ENCODE measurements around the gene KIF19. TPM values are rescaled to one million over a fixed set of nuclear protein-coding genes. Genes with fewer than 3 reads are reported as not detected.
"Not testable (repeated sequence)": the region's sequence is repeated elsewhere in the genome, so short reads cannot be mapped to it uniquely, and the experiment has no call there.

The KIF19 gene
- total and polyA plus RNA-seq, 2 experiments from 2014 or later = not detected

- DNase-seq = no peak
- 62 to 77% methylated on average over 7 of the region's 7 CpGs for WGBS, 2 experiments (ENCODE audit: low coverage in 1 of 2, low lambda C conversion rate in 2 of 2, missing lambda C conversion rate in 2 of 2)
- TF ChIP-seq EZH2phosphoT487 (IDR thresholded peaks at IDR 0.05; ENCODE audit: insufficient read depth, low read depth) (no peak), EZH2 (IDR thresholded peaks at IDR 0.05; ENCODE audit: insufficient read depth, poor library complexity, severe bottlenecking) (no peak)
- Histone ChIP-seq H3K36me3 (ENCODE audit: low read depth) (no peaks in the 10 kb centered on the region), H3K4me3 (no peak overlapping the region), H3K27ac (no peak overlapping the region), H3K4me2 (ENCODE audit: unreplicated experiment) (no peak overlapping the region), H3K9me3 (ENCODE audit: low read depth) (no peaks in the 10 kb centered on the region), H3K9me2 (ENCODE audit: insufficient read depth) (no peaks in the 10 kb centered on the region), H3K9ac (no peak overlapping the region), H2AFZ (no peak overlapping the region), H4K20me1 (ENCODE audit: insufficient read depth) (no peaks in the 10 kb centered on the region), H3F3A (ENCODE audit: insufficient read depth) (no peaks in the 10 kb centered on the region), H3K79me2 (ENCODE audit: insufficient read depth) (no peaks in the 10 kb centered on the region), H3K4me1 (ENCODE audit: insufficient read depth) (no peaks in the 10 kb centered on the region), H3K27me3 (replicated peaks; ENCODE audit: insufficient read depth) (peaks cover 8% of the 10 kb centered on the region; the same call in 1 of the 2 replicates)
- in situ Hi-C loops (cut with MboI) = no loop called here
These were observed 76.0 kb downstream of the KIF19 start for GRCh38 chr17:74402048-74402447.

- no peak for DNase-seq
- no peaks in the 10 kb centered on the region for H3F3A ChIP-seq (ENCODE audit: insufficient read depth)
- no peaks in the 10 kb centered on the region for H3K4me1 ChIP-seq (ENCODE audit: insufficient read depth)
- no peak overlapping the region for H3K4me2 ChIP-seq (ENCODE audit: unreplicated experiment)
- 36% methylated on average over 12 of the region's 12 CpGs for WGBS, 2 experiments (ENCODE audit: low coverage in 1 of 2, low lambda C conversion rate in 2 of 2, missing lambda C conversion rate in 2 of 2)
- H3K27me3 ChIP-seq (replicated peaks; ENCODE audit: insufficient read depth) = peaks cover 8% of the 10 kb centered on the region; the same call in 1 of the 2 replicates
- H2AFZ ChIP-seq = no peak overlapping the region
- no peaks in the 10 kb centered on the region for H3K9me2 ChIP-seq (ENCODE audit: insufficient read depth)
- H3K9me3 ChIP-seq (ENCODE audit: low read depth) = no peaks in the 10 kb centered on the region
- no peaks in the 10 kb centered on the region for H3K79me2 ChIP-seq (ENCODE audit: insufficient read depth)
- in situ Hi-C loops (cut with MboI) = no loop called here
- no peaks in the 10 kb centered on the region for H4K20me1 ChIP-seq (ENCODE audit: insufficient read depth)
- H3K27ac ChIP-seq = no peak overlapping the region
- TF ChIP-seq EZH2phosphoT487 (IDR thresholded peaks at IDR 0.05; ENCODE audit: insufficient read depth, low read depth) = no peak
- TF ChIP-seq EZH2 (IDR thresholded peaks at IDR 0.05; ENCODE audit: insufficient read depth, poor library complexity, severe bottlenecking) = no peak
- H3K9ac ChIP-seq = no peak overlapping the region
- no peaks in the 10 kb centered on the region for H3K36me3 ChIP-seq (ENCODE audit: low read depth)
- H3K4me3 ChIP-seq = no peak overlapping the region
These were observed 77.6 kb downstream of the KIF19 start for GRCh38 chr17:74403512-74404137.

GRCh38 chr17:74404218-74404617, 78.2 kb downstream of the KIF19 start:
- H3K79me2 ChIP-seq (ENCODE audit: insufficient read depth) = no peaks in the 10 kb centered on the region
- no peak for TF ChIP-seq EZH2phosphoT487 (IDR thresholded peaks at IDR 0.05; ENCODE audit: insufficient read depth, low read depth)
- TF ChIP-seq EZH2 (IDR thresholded peaks at IDR 0.05; ENCODE audit: insufficient read depth, poor library complexity, severe bottlenecking) = no peak
- no peak overlapping the region for H3K27ac ChIP-seq
- no peaks in the 10 kb centered on the region for H3K9me3 ChIP-seq (ENCODE audit: low read depth)
- H3K9ac ChIP-seq = no peak overlapping the region
- no peak overlapping the region for H3K4me3 ChIP-seq
- no peaks in the 10 kb centered on the region for H3K4me1 ChIP-seq (ENCODE audit: insufficient read depth)
- no peak for DNase-seq
- no peaks in the 10 kb centered on the region for H3F3A ChIP-seq (ENCODE audit: insufficient read depth)
- H2AFZ ChIP-seq = no peak overlapping the region
- no peaks in the 10 kb centered on the region for H3K9me2 ChIP-seq (ENCODE audit: insufficient read depth)
- H3K27me3 ChIP-seq (replicated peaks; ENCODE audit: insufficient read depth) = peaks cover 8% of the 10 kb centered on the region; the same call in 1 of the 2 replicates
- no peaks in the 10 kb centered on the region for H3K36me3 ChIP-seq (ENCODE audit: low read depth)
- no peak overlapping the region for H3K4me2 ChIP-seq (ENCODE audit: unreplicated experiment)
- 11 to 17% methylated on average over 7 of the region's 7 CpGs for WGBS, 2 experiments (ENCODE audit: low coverage in 1 of 2, low lambda C conversion rate in 2 of 2, missing lambda C conversion rate in 2 of 2)
- in situ Hi-C loops (cut with MboI) = no loop called here
- H4K20me1 ChIP-seq (ENCODE audit: insufficient read depth) = no peaks in the 10 kb centered on the region

GRCh38 chr17:74404789-74405188, 78.8 kb downstream of the KIF19 start:
- Histone ChIP-seq H2AFZ (no peak overlapping the region), H4K20me1 (ENCODE audit: insufficient read depth) (no peaks in the 10 kb centered on the region), H3K27ac (no peak overlapping the region), H3K27me3 (replicated peaks; ENCODE audit: insufficient read depth) (peaks cover 8% of the 10 kb centered on the region; the same call in 1 of the 2 replicates), H3K36me3 (ENCODE audit: low read depth) (no peaks in the 10 kb centered on the region), H3K9me2 (ENCODE audit: insufficient read depth) (no peaks in the 10 kb centered on the region), H3K4me2 (ENCODE audit: unreplicated experiment) (no peak overlapping the region), H3K9me3 (ENCODE audit: low read depth) (no peaks in the 10 kb centered on the region), H3K4me1 (ENCODE audit: insufficient read depth) (no peaks in the 10 kb centered on the region), H3K79me2 (ENCODE audit: insufficient read depth) (no peaks in the 10 kb centered on the region), H3K9ac (no peak overlapping the region), H3F3A (ENCODE audit: insufficient read depth) (no peaks in the 10 kb centered on the region), H3K4me3 (no peak overlapping the region)
- in situ Hi-C loops (cut with MboI) = no loop called here
- TF ChIP-seq EZH2 (IDR thresholded peaks at IDR 0.05; ENCODE audit: insufficient read depth, poor library complexity, severe bottlenecking) (no peak), EZH2phosphoT487 (IDR thresholded peaks at IDR 0.05; ENCODE audit: insufficient read depth, low read depth) (no peak)
- 54 to 58% methylated on average over 6 of the region's 6 CpGs for WGBS, 2 experiments (ENCODE audit: low coverage in 1 of 2, low lambda C conversion rate in 2 of 2, missing lambda C conversion rate in 2 of 2)
- no peak for DNase-seq

GRCh38 chr17:74405311-74405710, 79.3 kb downstream of the KIF19 start:
- H3K4me1 ChIP-seq (ENCODE audit: insufficient read depth); H3K9ac ChIP-seq; H3K9me2 ChIP-seq (ENCODE audit: insufficient read depth); H3K36me3 ChIP-seq (ENCODE audit: low read depth); H3K27me3 ChIP-seq (replicated peaks; ENCODE audit: insufficient read depth); H3F3A ChIP-seq (ENCODE audit: insufficient read depth); H3K9me3 ChIP-seq (ENCODE audit: low read depth); H3K4me2 ChIP-seq (ENCODE audit: unreplicated experiment); H3K79me2 ChIP-seq (ENCODE audit: insufficient read depth); DNase-seq; H3K27ac ChIP-seq; in situ Hi-C loops (cut with MboI); H3K4me3 ChIP-seq; H2AFZ ChIP-seq; H4K20me1 ChIP-seq (ENCODE audit: insufficient read depth): not testable (repeated sequence)
- WGBS, 2 experiments (ENCODE audit: low coverage in 1 of 2, low lambda C conversion rate in 2 of 2, missing lambda C conversion rate in 2 of 2) = 67 to 69% methylated on average over 5 of the region's 5 CpGs

Other genes with a start within 250 kb of the KIF19 start
- 87.6 and 176 TPM in 2 replicates for gene RPL38, start 122.5 kb upstream of the KIF19 start, total RNA-seq (2014; rRNA removed; shearing (Covaris generic))
- gene RPL38, start 122.5 kb upstream of the KIF19 start, polyA plus RNA-seq (2016; fragmentation: Nextera tagmentation; extraction: Ambion mirVana) = 986 and 999 TPM in 2 replicates
- 2.4 TPM in 1 of 2 replicates, not detected in the other for gene TTYH2, start 112.7 kb upstream of the KIF19 start, total RNA-seq (2014; rRNA removed; shearing (Covaris generic))
- gene TTYH2, start 112.7 kb upstream of the KIF19 start, polyA plus RNA-seq (2016; fragmentation: Nextera tagmentation; extraction: Ambion mirVana) = 0.19 and 0.38 TPM in 2 replicates
- not detected in 2 replicates for gene DNAI2, start 52.0 kb upstream of the KIF19 start, total RNA-seq (2014; rRNA removed; shearing (Covaris generic))
- gene DNAI2, start 52.0 kb upstream of the KIF19 start, polyA plus RNA-seq (2016; fragmentation: Nextera tagmentation; extraction: Ambion mirVana) = not detected in 2 replicates
- gene BTBD17, start 35.6 kb downstream of the KIF19 start, total RNA-seq (2014; rRNA removed; shearing (Covaris generic)) = not detected in 2 replicates
- 0.10 TPM in 1 of 2 replicates, not detected in the other for gene BTBD17, start 35.6 kb downstream of the KIF19 start, polyA plus RNA-seq (2016; fragmentation: Nextera tagmentation; extraction: Ambion mirVana)
- gene GPR142, start 41.3 kb downstream of the KIF19 start, total RNA-seq (2014; rRNA removed; shearing (Covaris generic)) = not detected in 2 replicates
- not detected in 2 replicates for gene GPR142, start 41.3 kb downstream of the KIF19 start, polyA plus RNA-seq (2016; fragmentation: Nextera tagmentation; extraction: Ambion mirVana)
- 0.25 and 2.7 TPM in 2 replicates for gene GPRC5C, start 105.9 kb downstream of the KIF19 start, total RNA-seq (2014; rRNA removed; shearing (Covaris generic))
- 0.95 and 1.6 TPM in 2 replicates for gene GPRC5C, start 105.9 kb downstream of the KIF19 start, polyA plus RNA-seq (2016; fragmentation: Nextera tagmentation; extraction: Ambion mirVana)
- gene CD300A, start 140.4 kb downstream of the KIF19 start, total RNA-seq (2014; rRNA removed; shearing (Covaris generic)) = not detected in 2 replicates
- not detected in 2 replicates for gene CD300A, start 140.4 kb downstream of the KIF19 start, polyA plus RNA-seq (2016; fragmentation: Nextera tagmentation; extraction: Ambion mirVana)
- gene CD300LB, start 205.2 kb downstream of the KIF19 start, total RNA-seq (2014; rRNA removed; shearing (Covaris generic)) = not detected in 2 replicates
- gene CD300LB, start 205.2 kb downstream of the KIF19 start, polyA plus RNA-seq (2016; fragmentation: Nextera tagmentation; extraction: Ambion mirVana) = not detected in 2 replicates
- gene CD300C, start 219.9 kb downstream of the KIF19 start, total RNA-seq (2014; rRNA removed; shearing (Covaris generic)) = 0.76 and 1.0 TPM in 2 replicates
- 1.4 TPM in 2 replicates for gene CD300C, start 219.9 kb downstream of the KIF19 start, polyA plus RNA-seq (2016; fragmentation: Nextera tagmentation; extraction: Ambion mirVana)
- gene CD300H, start 241.3 kb downstream of the KIF19 start, total RNA-seq (2014; rRNA removed; shearing (Covaris generic)) = not detected in 2 replicates
- gene CD300H, start 241.3 kb downstream of the KIF19 start, polyA plus RNA-seq (2016; fragmentation: Nextera tagmentation; extraction: Ambion mirVana) = not detected in 2 replicates

Data from GM23248 (cell line).